ENCODE data around the gene FNDC3B.

DNA sequence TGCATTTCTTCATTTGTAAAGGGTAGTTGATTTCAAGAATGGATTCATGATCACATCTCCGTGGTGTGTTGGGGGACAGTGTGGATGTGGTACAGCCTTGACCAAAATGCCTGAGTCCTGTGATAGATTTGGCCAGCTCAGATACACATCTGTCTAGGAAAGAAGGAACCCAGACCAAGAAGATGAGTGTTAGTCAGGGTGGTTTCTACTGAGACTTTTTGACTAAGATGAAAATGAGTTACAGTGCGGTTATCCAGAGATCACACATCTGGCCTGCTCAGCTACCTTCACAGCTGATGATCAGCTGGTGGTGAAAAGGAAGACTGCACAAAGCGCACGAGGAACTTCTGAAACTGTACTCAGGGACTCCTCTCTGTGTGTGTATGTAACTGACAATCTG, 68.0 kb downstream of the FNDC3B start:
- TF ChIP-seq, protein P1, sequence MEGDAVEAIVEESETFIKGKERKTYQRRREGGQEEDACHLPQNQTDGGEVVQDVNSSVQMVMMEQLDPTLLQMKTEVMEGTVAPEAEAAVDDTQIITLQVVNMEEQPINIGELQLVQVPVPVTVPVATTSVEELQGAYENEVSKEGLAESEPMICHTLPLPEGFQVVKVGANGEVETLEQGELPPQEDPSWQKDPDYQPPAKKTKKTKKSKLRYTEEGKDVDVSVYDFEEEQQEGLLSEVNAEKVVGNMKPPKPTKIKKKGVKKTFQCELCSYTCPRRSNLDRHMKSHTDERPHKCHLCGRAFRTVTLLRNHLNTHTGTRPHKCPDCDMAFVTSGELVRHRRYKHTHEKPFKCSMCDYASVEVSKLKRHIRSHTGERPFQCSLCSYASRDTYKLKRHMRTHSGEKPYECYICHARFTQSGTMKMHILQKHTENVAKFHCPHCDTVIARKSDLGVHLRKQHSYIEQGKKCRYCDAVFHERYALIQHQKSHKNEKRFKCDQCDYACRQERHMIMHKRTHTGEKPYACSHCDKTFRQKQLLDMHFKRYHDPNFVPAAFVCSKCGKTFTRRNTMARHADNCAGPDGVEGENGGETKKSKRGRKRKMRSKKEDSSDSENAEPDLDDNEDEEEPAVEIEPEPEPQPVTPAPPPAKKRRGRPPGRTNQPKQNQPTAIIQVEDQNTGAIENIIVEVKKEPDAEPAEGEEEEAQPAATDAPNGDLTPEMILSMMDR (conservative IDR thresholded peaks at IDR 0.05; ENCODE audit: low read length), result no peak
- no peak for TF ChIP-seq EZH2phosphoT487 (IDR thresholded peaks at IDR 0.05; ENCODE audit: borderline replicate concordance)

Data from Loucy (cell line).